Measurements from ENCODE around the gene CIDEC. TPM values are rescaled to one million over a fixed set of nuclear protein-coding genes. Genes with fewer than 3 reads are reported as not detected.

CIDEC gene
- total and polyA plus RNA-seq, 4 experiments from 2014 or later = not detected

GRCh38 chr3:9887480-9887879, 7.4 kb upstream of the CIDEC start:
- Histone ChIP-seq H3K9me3 (ENCODE audit: control insufficient read depth in 1 of 2, low read length in 2 of 2) (no peaks in the 10 kb centered on the region), H3K4me3 (ENCODE audit: low read length in 2 of 2) (no peak overlapping the region), H3K36me3 (ENCODE audit: insufficient read depth, low read length) (no peaks in the 10 kb centered on the region), H3K27ac (ENCODE audit: low read depth, low read length) (no peak overlapping the region), H3K4me1 (ENCODE audit: insufficient read depth, low read length) (peaks cover 20% of the 10 kb centered on the region), H3K27me3 (ENCODE audit: insufficient read depth, low read length) (no peaks in the 10 kb centered on the region)
- Mint-ChIP-seq H3K9me3 (no peaks in the 10 kb centered on the region), H3K27ac (no peak overlapping the region), H3K4me1 (peaks cover 8 to 26% (median 12%) of the 10 kb centered on the region in 4 donors), H3K4me3 (no peak overlapping the region), H3K36me3 (peaks cover 3 to 15% of the 10 kb centered on the region in 2 donors), H3K27me3 (peaks cover 0 to 2% of the 10 kb centered on the region in 2 donors)
- POLR2A ChIA-PET (ENCODE audit: partially characterized antibody) = no interaction called here
- DNase-seq = no peak
- intact Hi-C loops (cut with micrococcal nuclease) = no loop called here
- CTCF ChIA-PET (ENCODE audit: partially characterized antibody) = no interaction called here

DNA sequence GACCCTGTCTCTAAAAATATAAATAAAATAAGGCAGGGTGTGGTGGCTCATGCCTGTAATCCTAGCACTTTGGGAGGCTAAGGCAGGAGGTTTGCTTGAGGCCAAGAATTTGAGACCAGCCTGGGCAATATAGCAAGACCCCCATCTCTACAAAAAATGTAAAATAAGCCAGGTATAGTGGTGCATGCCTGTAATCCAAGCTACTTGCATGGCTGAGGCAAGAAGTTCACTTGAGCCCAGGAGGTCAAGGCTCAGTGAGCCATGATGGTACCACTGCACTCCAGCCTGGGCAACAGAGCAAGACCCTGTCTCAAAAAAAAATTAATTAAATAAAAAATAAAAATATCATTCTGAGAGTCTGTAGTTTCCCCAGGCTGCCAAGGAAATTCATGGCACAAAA, 6.3 kb upstream of the CIDEC start:
- H3K27me3 ChIP-seq (ENCODE audit: insufficient read depth, low read length) = no peaks in the 10 kb centered on the region
- no peak overlapping the region for H3K27ac ChIP-seq (ENCODE audit: low read depth, low read length)
- no peak overlapping the region for H3K4me3 ChIP-seq (ENCODE audit: low read length in 2 of 2)
- DNase-seq = no peak
- H3K27ac Mint-ChIP-seq = no peak overlapping the region
- H3K9me3 ChIP-seq (ENCODE audit: control insufficient read depth in 1 of 2, low read length in 2 of 2) = no peaks in the 10 kb centered on the region
- H3K36me3 Mint-ChIP-seq = peaks cover 0 to 11% of the 10 kb centered on the region in 2 donors
- H3K4me1 Mint-ChIP-seq = peaks cover 3 to 19% (median 5%) of the 10 kb centered on the region in 4 donors
- H3K9me3 Mint-ChIP-seq = no peaks in the 10 kb centered on the region
- peaks cover 0 to 2% of the 10 kb centered on the region in 2 donors for H3K27me3 Mint-ChIP-seq
- peaks cover 10% of the 10 kb centered on the region for H3K4me1 ChIP-seq (ENCODE audit: insufficient read depth, low read length)
- ChIA-PET CTCF (ENCODE audit: partially characterized antibody) (no interaction called here), POLR2A (ENCODE audit: partially characterized antibody) (no interaction called here)
- intact Hi-C loops (cut with micrococcal nuclease) = no loop called here
- H3K4me3 Mint-ChIP-seq = no peak overlapping the region
- no peaks in the 10 kb centered on the region for H3K36me3 ChIP-seq (ENCODE audit: insufficient read depth, low read length)

DNA sequence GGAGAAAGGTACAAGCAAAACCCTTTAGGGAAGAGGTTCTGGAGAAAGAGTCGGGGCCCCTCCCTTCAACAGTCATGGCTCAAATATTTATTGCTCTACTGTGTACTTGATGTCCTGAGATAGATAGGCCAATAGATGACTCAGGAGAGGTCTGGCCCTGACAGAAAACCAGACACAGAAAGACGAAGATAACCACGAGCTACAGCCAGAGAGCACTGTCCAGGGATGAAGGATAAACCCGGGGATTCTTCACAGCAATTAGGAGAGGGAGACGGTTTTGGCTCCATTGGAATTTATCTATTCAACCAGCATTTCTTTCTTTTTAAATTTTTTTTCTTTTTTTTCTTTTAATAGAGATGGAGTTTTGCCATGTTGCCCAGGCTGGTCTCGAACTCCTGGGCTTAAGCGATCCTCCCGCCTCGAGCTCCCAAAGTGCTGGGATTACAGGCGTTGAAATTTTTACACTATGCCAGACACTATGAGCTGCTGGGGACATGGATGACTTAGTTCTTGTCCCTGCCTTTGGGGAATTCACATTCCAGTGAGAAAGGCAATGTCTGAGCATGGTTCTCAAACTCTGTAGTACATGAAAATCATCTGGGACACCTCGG, 4.6 kb upstream of the CIDEC start:
- Mint-ChIP-seq H3K27ac (no peak overlapping the region), H3K4me3 (no peak overlapping the region), H3K9me3 (no peaks in the 10 kb centered on the region), H3K4me1 (peaks cover 0 to 2% (median 0%) of the 10 kb centered on the region in 4 donors), H3K27me3 (peaks cover 0 to 2% of the 10 kb centered on the region in 2 donors), H3K36me3 (no peaks in the 10 kb centered on the region)
- DNase-seq = no peak
- peaks cover under 1% of the 10 kb centered on the region for H3K4me1 ChIP-seq (ENCODE audit: insufficient read depth, low read length)
- ChIA-PET CTCF (ENCODE audit: partially characterized antibody) (interaction anchor here (0.8 to 1.6 kb wide), 2 partner anchors 30 to 450 kb away, joined by 3 read pairs; no protein-coding TSS in a partner anchor), POLR2A (ENCODE audit: partially characterized antibody) (no interaction called here)
- no peaks in the 10 kb centered on the region for H3K9me3 ChIP-seq (ENCODE audit: control insufficient read depth in 1 of 2, low read length in 2 of 2)
- H3K36me3 ChIP-seq (ENCODE audit: insufficient read depth, low read length) = no peaks in the 10 kb centered on the region
- intact Hi-C loops (cut with micrococcal nuclease) = no loop called here
- H3K4me3 ChIP-seq (ENCODE audit: low read length in 2 of 2) = no peak overlapping the region
- H3K27me3 ChIP-seq (ENCODE audit: insufficient read depth, low read length) = no peaks in the 10 kb centered on the region
- H3K27ac ChIP-seq (ENCODE audit: low read depth, low read length) = no peak overlapping the region

DNA sequence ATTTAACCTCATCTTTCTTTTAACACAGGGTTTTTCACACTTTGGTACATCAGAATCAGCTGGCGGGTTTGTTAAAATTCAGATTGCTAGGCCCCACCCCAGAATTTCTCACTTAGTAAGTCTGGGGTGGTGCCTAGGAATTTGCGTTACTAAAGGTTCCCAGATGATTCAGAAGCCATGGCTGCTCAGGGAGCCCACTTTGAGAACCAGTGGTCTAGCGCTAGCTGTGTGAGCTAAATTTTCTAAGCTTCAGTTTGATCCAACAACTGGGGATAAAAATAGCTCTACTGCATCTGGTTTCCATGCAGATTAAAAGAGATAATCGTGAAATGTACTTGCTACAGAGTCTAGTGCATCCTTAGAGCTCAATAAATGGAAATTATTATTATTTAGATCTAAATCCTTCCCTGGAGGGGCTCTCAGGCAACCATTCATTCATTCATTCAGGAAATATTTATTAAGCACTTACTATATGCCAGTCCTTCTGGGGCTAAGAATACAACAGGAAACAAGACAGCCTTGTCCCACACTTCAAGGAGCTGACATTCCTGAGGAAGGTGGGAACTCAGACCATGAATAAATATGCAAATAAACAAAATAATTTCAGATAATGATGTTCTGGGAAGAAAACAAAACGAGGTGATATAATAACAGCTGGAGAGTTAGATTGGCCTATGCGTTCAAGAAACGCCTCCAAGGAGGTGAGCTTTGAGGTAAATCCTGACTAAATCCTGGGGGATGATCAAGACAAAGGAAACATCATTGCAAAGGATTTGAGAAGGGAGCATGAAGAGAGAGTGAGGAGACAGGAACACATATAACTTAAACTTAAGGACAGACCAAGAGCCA, 3.9 kb upstream of the CIDEC start:
- Mint-ChIP-seq H3K36me3 (no peaks in the 10 kb centered on the region), H3K9me3 (no peaks in the 10 kb centered on the region), H3K4me3 (no peak overlapping the region), H3K27ac (no peak overlapping the region), H3K4me1 (no peaks in the 10 kb centered on the region), H3K27me3 (peaks cover 0 to 2% of the 10 kb centered on the region in 2 donors)
- no peak overlapping the region for H3K4me3 ChIP-seq (ENCODE audit: low read length in 2 of 2)
- ChIA-PET CTCF (ENCODE audit: partially characterized antibody) (interaction anchor here (0.8 to 1.6 kb wide), 3 partner anchors 30 to 451 kb away, joined by 3 to 4 read pairs (median 3); no protein-coding TSS in a partner anchor), POLR2A (ENCODE audit: partially characterized antibody) (interaction anchor here (1.0 kb wide), 1 partner anchor 62 kb away, joined by 3 read pairs; no protein-coding TSS in a partner anchor)
- no peaks in the 10 kb centered on the region for H3K36me3 ChIP-seq (ENCODE audit: insufficient read depth, low read length)
- intact Hi-C loops (cut with micrococcal nuclease) = no loop called here
- H3K27ac ChIP-seq (ENCODE audit: low read depth, low read length) = no peak overlapping the region
- H3K4me1 ChIP-seq (ENCODE audit: insufficient read depth, low read length) = no peaks in the 10 kb centered on the region
- H3K9me3 ChIP-seq (ENCODE audit: control insufficient read depth in 1 of 2, low read length in 2 of 2) = no peaks in the 10 kb centered on the region
- DNase-seq = no peak
- H3K27me3 ChIP-seq (ENCODE audit: insufficient read depth, low read length) = no peaks in the 10 kb centered on the region

GRCh38 chr3:9881441-9881840, 1.4 kb upstream of the CIDEC start:
- intact Hi-C loops (cut with micrococcal nuclease) = no loop called here
- Mint-ChIP-seq H3K4me3 (no peak overlapping the region), H3K27ac (no peak overlapping the region), H3K27me3 (peaks cover 0 to 2% of the 10 kb centered on the region in 2 donors), H3K9me3 (no peaks in the 10 kb centered on the region), H3K4me1 (no peaks in the 10 kb centered on the region), H3K36me3 (no peaks in the 10 kb centered on the region)
- ChIA-PET CTCF (ENCODE audit: partially characterized antibody) (interaction anchor here (0.7 kb wide), 2 partner anchors 62 to 279 kb away, joined by 3 read pairs; no protein-coding TSS in a partner anchor), POLR2A (ENCODE audit: partially characterized antibody) (no interaction called here)
- H3K27me3 ChIP-seq (ENCODE audit: insufficient read depth, low read length) = no peaks in the 10 kb centered on the region
- no peaks in the 10 kb centered on the region for H3K9me3 ChIP-seq (ENCODE audit: control insufficient read depth in 1 of 2, low read length in 2 of 2)
- H3K27ac ChIP-seq (ENCODE audit: low read depth, low read length) = no peak overlapping the region
- H3K36me3 ChIP-seq (ENCODE audit: insufficient read depth, low read length) = no peaks in the 10 kb centered on the region
- H3K4me3 ChIP-seq (ENCODE audit: low read length in 2 of 2) = no peak overlapping the region
- no peak for DNase-seq
- no peaks in the 10 kb centered on the region for H3K4me1 ChIP-seq (ENCODE audit: insufficient read depth, low read length)

- Histone ChIP-seq H3K4me3 (ENCODE audit: low read length in 2 of 2) (no peak overlapping the region), H3K9me3 (ENCODE audit: control insufficient read depth in 1 of 2, low read length in 2 of 2) (no peaks in the 10 kb centered on the region), H3K27me3 (ENCODE audit: insufficient read depth, low read length) (no peaks in the 10 kb centered on the region), H3K36me3 (ENCODE audit: insufficient read depth, low read length) (no peaks in the 10 kb centered on the region), H3K4me1 (ENCODE audit: insufficient read depth, low read length) (no peaks in the 10 kb centered on the region), H3K27ac (ENCODE audit: low read depth, low read length) (no peak overlapping the region)
- Mint-ChIP-seq H3K4me3 (no peak overlapping the region), H3K27me3 (no peaks in the 10 kb centered on the region), H3K27ac (peak overlapping the region in 1 of 7 donors; percentile 42), H3K4me1 (peaks cover 0 to 2% (median 0%) of the 10 kb centered on the region in 4 donors), H3K36me3 (no peaks in the 10 kb centered on the region), H3K9me3 (no peaks in the 10 kb centered on the region)
- intact Hi-C loops (cut with micrococcal nuclease) = no loop called here
- ChIA-PET CTCF (ENCODE audit: partially characterized antibody) (no interaction called here), POLR2A (ENCODE audit: partially characterized antibody) (no interaction called here)
- DNase-seq = no peak
Measured at GRCh38 chr3:9878700-9879099, 1.4 kb downstream of the CIDEC start.

- H3K4me3 ChIP-seq (ENCODE audit: low read length in 2 of 2) = no peak overlapping the region
- H3K9me3 Mint-ChIP-seq = no peaks in the 10 kb centered on the region
- no peak for DNase-seq
- peaks cover 0 to 2% (median 0%) of the 10 kb centered on the region in 4 donors for H3K4me1 Mint-ChIP-seq
- no peaks in the 10 kb centered on the region for H3K27me3 ChIP-seq (ENCODE audit: insufficient read depth, low read length)
- H3K4me3 Mint-ChIP-seq = no peak overlapping the region
- no peak overlapping the region for H3K27ac ChIP-seq (ENCODE audit: low read depth, low read length)
- ChIA-PET POLR2A (ENCODE audit: partially characterized antibody) (no interaction called here), CTCF (ENCODE audit: partially characterized antibody) (no interaction called here)
- H3K27ac Mint-ChIP-seq = no peak overlapping the region
- H3K27me3 Mint-ChIP-seq = no peaks in the 10 kb centered on the region
- no peaks in the 10 kb centered on the region for H3K36me3 ChIP-seq (ENCODE audit: insufficient read depth, low read length)
- H3K9me3 ChIP-seq (ENCODE audit: control insufficient read depth in 1 of 2, low read length in 2 of 2) = no peaks in the 10 kb centered on the region
- intact Hi-C loops (cut with micrococcal nuclease) = no loop called here
- no peaks in the 10 kb centered on the region for H3K36me3 Mint-ChIP-seq
- no peaks in the 10 kb centered on the region for H3K4me1 ChIP-seq (ENCODE audit: insufficient read depth, low read length)
Measured at GRCh38 chr3:9876991-9877390, 3.1 kb downstream of the CIDEC start.

Data from CD4-positive, alpha-beta memory T cell (primary cell).